Retina (tissue), 1 donor: ENCODE data around the gene FTO.
"Not testable (repeated sequence)": the region's sequence is repeated elsewhere in the genome, so short reads cannot be mapped to it uniquely, and the experiment has no call there.

ENCODE experiments used
- DNase-seq: peaks from one replicate; pipeline ENCODE4 v3.0.0-alpha.2; 2016

Gene FTO

DNA sequence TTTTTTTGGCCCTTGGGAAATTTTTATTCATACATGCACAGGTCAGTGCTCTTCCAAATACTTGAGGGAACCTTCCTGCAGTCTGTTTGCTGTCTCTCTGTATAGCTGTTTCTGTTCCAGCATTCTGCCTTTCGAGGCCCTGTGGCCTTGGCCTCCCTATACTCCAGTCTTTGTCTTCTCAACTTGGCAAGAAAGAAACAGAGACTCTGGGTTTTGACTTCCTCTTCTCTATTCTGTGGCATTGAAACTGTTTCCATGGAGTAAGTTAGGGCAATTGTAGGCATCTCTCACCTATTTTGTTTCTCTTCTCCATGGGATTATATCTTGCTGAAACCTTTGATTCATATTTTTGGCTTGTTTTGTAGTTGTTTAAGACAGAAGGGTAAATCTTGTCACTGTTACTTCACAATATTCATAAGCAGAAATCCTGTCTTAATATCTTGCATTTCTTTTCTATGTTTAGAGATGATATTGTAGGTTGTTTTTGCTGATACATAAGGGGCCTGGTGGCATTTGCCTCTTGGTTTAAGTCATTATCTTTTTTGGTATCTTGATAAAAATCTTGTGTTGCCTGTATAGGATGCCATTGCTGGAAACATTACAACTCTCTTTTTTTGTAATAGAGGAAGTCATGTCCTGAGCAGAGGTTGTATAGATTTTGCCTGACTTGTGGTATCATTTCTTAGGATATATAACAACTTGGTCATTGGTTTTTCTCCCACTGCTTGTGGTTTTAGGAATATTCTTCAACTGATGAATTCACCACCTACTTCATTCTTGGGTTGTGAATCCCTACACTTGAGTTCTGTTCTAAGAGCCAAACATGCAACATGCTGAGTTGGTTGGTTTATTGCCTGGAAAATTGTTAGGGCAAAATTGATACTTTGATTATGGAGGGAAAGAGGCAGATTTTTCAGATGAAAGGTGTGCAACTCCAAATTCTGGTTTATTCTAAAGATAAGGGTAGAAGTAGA, 168.6 kb downstream of the FTO start:
- no peak for DNase-seq

DNA sequence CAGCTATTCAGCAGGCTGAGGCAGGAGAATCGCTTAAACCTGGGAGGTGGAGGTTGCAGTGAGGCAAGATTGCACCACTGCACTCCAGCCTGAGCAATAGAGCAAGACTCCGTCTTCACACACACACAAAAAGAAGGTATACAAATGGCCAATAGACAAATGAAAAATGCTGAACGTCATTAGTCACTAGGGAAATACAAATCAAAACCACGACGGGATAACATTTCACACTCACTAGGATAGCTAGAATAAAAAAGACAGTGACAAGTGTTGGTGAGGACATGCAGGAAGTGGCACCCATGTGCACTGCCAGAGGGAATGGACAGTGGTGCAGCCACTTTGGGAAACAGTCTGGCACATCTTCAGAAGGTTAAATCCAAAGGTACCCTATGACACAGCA, 172.9 kb downstream of the FTO start:
- no peak for DNase-seq

- no peak for DNase-seq
Measured at GRCh38 chr16:53878216-53878615, 174.3 kb downstream of the FTO start.

GRCh38 chr16:53881371-53881770, 177.4 kb downstream of the FTO start:
- DNase-seq, result no peak

- no peak for DNase-seq
Measured at GRCh38 chr16:53882310-53882709, 178.4 kb downstream of the FTO start.

DNA sequence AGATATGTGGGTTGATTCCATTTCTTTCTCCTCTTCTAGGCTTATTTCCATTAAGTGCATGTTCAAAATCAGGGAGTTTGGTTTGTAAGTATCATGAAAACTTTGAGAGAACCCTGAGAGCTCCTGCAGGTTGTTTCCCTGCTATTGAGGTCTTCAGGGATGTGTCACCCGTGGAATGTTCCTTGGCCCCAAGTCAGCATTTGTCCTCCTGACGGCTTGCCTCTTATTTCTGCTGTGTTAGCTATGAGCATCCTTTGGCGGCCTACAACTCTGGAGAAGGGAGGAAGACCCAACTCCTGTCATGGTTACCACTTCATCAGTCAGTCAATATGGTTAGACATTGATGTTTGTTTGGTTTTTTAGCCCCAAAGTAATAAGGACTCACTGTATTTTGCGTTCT, 180.8 kb downstream of the FTO start:
- DNase-seq, result no peak

- no peak for DNase-seq
Measured at GRCh38 chr16:53886482-53887378, 182.8 kb downstream of the FTO start.

GRCh38 chr16:53888222-53888621, 184.3 kb downstream of the FTO start:
- no peak for DNase-seq

DNA sequence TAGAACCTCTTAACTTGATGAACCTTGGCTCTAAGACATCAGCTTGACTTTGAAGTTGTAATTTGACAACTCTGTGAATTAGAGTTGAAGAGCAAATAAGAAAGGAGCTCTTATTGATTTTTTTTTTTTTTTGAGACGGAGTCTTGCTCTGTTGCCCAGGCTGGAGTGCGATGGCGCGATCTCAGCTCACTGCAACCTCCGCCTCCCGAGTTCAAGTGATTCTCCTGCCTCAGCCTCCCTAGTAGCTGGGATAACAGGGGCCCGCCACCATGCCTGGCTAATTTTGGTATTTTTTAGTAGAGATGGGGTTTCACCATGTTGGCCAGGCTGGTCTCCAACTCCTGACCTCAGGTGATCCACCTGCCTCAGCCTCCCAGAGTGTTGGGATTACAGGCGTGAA, 186.9 kb downstream of the FTO start:
- not testable (repeated sequence) for DNase-seq

DNA sequence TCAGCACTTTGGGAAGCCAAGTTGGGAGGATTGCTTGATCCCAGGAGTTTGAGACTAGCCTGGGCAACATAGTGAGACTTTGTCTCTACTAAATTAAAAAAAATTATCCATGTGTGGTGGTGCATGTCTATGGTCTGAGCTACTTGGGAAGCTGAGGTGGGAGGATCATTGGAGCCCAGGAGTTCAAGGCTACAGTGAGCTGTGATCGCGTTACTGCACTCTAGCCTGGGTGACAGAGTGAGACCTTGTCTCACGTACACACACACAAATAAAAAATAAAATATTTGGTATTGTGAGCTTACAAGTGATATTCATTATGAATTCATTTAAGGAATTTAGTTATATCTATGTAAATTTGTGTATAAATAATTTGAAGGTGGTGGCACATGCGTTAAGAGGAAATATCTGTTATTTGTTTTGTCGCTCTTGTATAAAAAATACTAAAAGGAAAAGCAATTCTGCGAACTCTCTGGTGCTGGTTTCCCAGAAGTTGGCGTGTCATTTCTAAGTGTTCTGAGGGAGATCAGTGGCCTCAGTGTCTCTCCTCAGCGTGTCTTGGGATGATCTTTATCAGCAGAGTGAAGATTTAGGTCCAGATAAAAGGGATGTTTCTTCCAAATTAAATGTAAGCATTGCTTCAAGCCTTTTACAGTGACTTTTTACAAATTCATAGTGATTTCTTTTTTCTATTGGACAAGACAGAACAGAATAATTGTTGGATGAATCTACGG, 187.6 kb downstream of the FTO start:
- no peak for DNase-seq

DNA sequence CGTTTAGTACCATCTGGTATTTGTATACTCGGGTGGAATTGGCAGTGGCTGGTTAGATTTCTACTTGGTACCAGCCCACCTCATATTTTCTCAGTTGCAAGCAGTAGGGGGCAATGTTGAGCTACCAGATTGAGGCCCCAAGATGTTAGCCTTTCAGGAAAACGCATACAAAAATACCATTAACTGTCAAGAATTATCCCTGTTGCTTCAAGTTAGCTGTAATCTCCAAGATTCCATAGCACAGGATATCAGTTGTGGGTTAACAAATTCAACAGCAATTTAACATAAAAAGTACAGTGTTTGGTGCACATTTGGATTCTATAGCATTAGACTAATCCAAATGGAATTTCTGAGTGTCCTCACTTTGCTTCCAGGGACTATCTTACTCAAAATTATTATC, 188.2 kb downstream of the FTO start:
- DNase-seq, result peak; percentile 72

- DNase-seq, result no peak
Measured at GRCh38 chr16:53893731-53894435, 189.9 kb downstream of the FTO start.

- DNase-seq, result no peak
Measured at GRCh38 chr16:53894686-53895085, 190.7 kb downstream of the FTO start.

- peak; percentile 20 for DNase-seq
Measured at GRCh38 chr16:53895433-53895832, 191.5 kb downstream of the FTO start.

GRCh38 chr16:53895851-53896250, 191.9 kb downstream of the FTO start:
- no peak for DNase-seq

DNA sequence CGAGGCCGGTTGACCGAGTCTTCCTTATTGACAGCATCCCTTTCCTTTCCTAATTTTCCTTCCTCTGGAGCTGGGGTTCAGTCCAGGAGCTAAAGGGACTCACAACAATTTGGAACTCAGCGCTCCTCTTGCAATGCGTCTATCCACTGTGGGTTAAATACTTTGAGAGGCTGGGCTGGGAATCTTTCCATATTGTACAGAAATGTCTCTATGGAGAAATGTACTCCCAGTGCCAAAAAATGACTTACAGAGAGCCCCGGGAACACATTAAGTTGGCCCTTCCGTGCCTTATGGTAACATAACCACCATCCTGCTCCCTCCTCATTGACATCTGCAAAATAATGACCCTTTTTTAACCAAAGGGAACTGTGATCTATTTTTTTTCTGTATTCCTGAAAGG, 192.8 kb downstream of the FTO start:
- no peak for DNase-seq

DNA sequence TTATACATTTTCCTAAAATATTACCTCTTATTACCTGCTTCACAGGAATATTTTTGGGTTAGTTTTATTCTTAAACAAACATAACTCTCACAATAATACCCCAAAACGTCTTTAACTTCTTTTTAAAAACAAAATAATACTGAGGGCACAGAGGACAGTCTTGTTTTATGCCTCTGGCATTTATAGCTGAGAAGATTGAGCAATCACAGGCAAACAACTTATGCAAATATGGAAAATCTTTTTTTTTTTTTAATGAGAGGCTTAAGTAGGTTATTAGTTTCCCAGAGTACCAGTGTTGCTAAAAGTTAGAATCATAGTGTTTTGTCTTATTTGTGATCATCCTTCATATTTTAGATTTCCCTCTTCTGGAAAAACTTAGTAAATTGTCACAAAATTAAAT, 195.0 kb downstream of the FTO start:
- no peak for DNase-seq

DNA sequence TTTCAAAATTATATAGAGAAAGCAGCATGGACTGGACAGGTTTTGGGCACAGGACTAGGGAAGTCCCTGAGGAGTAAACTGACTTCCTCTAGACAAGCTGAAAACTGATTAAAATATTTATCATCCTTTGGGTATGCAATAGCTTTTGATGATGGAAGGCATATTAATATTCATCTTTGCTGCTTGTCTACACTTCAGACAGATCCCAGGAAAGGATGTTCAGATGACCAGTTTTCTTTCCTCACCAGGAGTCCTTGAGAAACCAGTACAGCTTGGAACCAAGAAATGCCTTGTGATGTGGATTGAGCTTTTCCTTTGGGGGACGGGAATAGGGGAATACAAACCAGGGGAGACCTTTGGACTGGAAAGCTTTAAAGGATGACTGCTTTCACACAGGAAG, 195.5 kb downstream of the FTO start:
- no peak for DNase-seq

- DNase-seq, result no peak
Measured at GRCh38 chr16:53900667-53901066, 196.7 kb downstream of the FTO start.

- DNase-seq, result no peak
Measured at GRCh38 chr16:53901408-53901807, 197.5 kb downstream of the FTO start.

- DNase-seq, result peak; percentile 65
Measured at GRCh38 chr16:53904533-53904932, 200.6 kb downstream of the FTO start.

DNA sequence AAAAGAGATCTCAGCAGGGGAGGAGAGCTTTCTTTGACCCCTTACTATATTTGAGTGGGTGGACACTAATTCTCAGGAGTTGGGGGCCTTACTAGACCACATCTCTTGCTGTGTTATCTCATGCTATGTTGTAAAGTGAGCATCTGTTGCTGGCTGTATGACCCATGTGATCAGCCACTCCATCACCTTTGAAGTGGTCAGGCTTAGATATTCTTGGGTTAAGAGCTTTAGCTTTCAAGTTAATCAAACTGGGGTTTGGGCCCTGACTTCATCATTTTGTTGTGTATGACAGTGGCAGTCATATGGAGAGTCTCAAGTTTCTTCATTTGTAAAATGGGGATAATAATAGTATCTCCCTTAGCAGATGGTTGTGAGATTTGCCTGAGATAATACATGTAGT, 201.1 kb downstream of the FTO start:
- DNase-seq, result no peak
